GM08714 (cell line): ENCODE measurements around the gene LCNL1.
"Not testable (repeated sequence)": the region's sequence is repeated elsewhere in the genome, so short reads cannot be mapped to it uniquely, and the experiment has no call there.

ENCODE experiments used
- H3K4me3 ChIP-seq: fragments of 200-500 bp; sonication (Bioruptor generic); 2 replicates; pipeline ENCODE4 v1.5.1; 2014; ENCODE audit warnings: mild to moderate bottlenecking, low read length, inconsistent platforms
- ZNF274 ChIP-seq: IDR thresholded peaks from 2 replicates; pipeline ENCODE4 v1.6.1; 2012; ENCODE audit warnings: mild to moderate bottlenecking, low read depth, low read length

Gene LCNL1

DNA sequence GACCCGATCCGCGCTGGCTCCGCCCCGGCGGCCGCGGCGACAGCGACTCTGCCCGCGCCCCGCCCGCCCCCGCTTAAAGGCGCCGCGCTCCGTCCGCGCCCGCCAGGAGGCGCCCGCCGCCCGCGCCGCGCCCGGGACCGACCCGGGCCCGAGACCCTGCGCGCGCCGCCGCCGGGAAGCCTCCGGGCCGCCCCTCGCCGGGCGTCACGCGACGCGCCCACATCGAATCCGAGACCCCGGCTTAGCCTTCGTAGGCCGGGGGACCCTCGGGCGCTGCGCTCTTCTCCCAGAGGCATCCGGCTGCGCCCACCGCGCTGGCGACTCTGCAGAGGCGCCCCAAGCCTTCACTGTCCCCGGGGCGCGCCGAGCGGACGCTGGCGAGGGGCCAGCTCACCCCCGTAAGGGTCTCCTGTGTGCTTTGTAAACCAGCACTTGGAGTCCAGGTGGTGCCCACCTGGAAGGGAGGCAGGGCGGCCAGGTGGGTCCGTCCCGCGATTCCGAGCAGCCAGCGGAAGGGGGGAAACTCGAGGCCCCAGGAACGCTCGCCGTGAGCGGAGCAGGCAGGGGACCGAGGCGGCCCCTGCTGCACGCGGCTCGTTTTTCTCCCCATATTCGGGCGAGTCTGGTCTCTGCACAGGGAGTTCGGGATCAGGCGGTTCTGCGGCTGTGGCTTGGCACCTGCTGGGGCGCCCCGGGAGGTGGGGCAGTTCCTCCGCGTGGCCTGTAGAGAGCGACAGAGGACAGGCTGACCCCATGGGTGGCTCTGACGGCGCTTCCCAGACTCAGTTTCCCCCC, 45.7 kb downstream of the LCNL1 start:
- peak overlapping the region; percentile 16; the same call in 1 of the 2 replicates for H3K4me3 ChIP-seq
- TF ChIP-seq ZNF274: no peak

- no peak for TF ChIP-seq ZNF274
- H3K4me3 ChIP-seq: no peak overlapping the region
Measured at GRCh38 chr9:137029058-137029936, 46.5 kb downstream of the LCNL1 start.

- H3K4me3 ChIP-seq: no peak overlapping the region
Measured at GRCh38 chr9:137030006-137030405, 47.2 kb downstream of the LCNL1 start.

DNA sequence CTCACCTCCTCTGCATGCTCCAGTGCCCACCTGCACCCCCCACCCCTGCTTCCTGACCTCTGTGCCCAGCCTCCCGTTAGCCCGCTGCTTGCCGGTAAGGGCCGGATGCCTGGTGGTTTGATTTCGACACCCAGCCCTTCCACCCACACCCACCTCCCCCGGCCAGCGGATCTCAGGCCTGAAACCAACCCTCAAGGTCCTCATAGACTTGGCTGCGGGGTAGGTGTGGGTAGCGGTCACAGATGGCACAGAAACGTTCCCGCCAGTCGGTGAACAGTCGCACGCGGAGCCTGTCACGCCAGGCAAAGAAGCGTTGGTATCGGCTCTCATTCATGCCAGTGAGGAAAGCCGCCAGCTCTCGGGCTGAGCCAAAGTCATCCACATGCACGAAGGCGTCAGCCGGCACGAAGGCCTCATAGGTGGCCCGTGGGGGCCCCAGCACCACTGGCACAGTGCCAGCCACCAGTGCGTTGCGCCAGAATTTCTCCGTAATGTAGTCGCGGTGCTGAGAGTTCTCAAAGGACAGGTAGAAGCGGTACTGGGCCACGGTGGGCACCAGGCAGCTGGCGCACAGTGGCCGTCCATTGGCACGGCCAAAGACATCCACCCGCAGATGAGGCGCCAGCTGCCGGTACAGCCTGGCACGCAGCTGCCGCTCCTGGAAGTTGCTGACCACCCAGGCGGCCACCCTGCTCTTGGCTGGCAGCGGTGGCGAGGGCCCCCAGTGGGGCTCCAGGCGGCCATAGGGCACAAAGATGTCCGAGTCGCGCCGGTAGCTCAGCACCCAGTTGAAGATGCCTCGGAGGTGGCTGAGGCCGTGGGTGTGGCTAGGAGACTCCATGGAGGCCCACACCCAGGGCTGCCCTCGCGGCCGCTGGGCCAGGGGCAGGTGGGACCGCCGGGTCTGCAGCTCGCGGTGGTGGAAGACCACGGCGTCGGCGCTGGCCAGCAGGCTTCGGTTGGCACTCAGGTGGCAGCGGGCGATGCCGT, 48.0 kb downstream of the LCNL1 start:
- no peak for TF ChIP-seq ZNF274
- H3K4me3 ChIP-seq: no peak overlapping the region

More at GRCh38 chr9:137030006-137030405, 47.2 kb downstream of the LCNL1 start:
- no peak for TF ChIP-seq ZNF274

DNA sequence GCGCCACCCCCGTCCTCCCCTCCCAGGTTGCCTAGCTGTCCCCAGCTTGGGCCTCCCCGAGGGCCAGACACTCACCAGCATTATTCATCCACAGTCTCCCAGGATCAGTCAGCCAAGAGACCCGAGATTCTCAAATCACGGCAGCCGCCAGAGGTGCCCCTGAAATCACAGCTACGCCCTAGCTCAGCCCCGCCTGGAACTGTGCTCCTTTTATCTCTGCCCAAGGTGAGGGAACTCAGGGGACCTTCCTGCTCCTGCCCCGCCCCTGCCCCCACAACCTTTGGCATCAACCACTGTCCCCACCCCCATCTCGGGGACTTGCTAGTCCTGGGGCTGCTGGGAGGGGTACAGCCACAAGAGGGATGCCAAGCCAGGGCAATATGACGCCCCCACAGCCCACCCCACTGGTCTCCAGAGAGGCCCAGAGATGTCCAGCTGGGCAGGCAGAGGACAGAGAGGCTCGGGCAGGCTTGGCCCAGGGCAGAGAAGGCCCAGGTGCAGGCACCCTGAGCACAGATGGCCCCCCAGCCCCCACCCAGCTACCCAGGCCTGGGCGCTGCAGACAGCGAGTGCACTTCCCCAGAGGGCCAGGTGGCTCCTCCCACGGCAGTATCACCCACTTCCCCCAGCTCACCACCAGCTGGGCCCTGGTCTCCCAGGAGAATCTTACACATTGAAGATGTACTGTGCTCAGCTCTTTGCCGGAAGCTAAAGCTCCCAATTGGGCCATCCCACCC, 49.3 kb downstream of the LCNL1 start, which contains the start of gene FUT7:
Gene FUT7 (minus strand): TSS at position 185 of the 737 bp plus-strand sequence. CDS start 97 bp downstream, at position 88.
- H3K4me3 ChIP-seq: no peak within 1 kb of the TSS
- no peak for TF ChIP-seq ZNF274

- H3K4me3 ChIP-seq: no peak overlapping the region
- TF ChIP-seq ZNF274: no peak
Measured at GRCh38 chr9:137032858-137033257, 50.1 kb downstream of the LCNL1 start.

DNA sequence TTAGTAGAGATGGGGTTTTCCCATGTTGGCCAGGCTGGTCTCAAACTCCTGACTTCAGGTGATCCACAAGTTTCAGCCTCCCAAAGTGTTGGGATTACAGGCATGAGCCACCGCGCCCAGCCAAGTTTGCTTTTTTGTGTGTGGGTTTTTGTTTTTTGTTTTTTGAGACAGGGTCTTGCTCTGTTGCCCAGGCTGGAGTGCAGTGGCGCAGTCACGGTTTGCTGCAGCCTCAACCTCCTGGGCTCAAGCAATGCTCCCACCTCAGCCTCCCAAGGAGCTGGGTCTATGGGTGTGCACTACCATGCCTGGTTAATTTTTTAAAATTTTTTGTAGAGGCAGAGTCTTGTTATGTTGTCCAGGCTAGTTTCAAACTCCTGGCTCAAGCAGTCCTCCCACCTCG, 50.7 kb downstream of the LCNL1 start:
- not testable (repeated sequence) for H3K4me3 ChIP-seq

DNA sequence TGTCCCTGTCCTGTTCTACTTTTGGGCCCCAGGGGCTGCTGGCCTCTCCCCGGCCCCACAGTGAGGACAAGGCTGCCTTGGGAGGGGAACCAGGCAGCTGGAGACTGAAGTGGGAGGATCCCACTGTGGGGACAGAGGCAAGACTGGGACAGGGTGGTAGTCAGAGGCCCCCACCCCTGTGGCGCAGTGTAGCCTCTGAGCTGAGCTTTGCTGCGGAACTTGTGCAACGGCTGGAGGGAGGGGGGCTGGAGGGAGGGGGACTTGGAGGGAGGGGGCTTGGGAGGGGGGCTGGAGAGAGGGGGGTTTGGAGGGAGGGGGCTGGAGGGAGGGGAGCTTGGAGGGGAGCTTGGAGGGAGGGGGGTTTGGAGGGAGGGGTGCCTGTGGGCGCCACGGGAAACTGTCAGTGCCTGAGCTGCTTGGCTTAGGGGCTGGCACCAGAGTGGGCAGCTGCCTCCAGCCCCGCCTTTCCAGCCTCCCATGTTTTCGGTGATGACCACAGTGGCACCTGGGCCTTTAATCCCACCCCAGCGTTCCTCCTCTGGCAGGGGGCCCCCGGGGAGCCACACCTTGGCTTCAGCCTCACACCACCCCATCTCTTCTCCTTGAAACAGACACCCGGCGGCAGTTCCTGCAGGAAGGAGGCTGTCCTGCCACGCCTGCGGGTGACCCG, 51.4 kb downstream of the LCNL1 start:
- H3K4me3 ChIP-seq: no peak overlapping the region
- TF ChIP-seq ZNF274: no peak

DNA sequence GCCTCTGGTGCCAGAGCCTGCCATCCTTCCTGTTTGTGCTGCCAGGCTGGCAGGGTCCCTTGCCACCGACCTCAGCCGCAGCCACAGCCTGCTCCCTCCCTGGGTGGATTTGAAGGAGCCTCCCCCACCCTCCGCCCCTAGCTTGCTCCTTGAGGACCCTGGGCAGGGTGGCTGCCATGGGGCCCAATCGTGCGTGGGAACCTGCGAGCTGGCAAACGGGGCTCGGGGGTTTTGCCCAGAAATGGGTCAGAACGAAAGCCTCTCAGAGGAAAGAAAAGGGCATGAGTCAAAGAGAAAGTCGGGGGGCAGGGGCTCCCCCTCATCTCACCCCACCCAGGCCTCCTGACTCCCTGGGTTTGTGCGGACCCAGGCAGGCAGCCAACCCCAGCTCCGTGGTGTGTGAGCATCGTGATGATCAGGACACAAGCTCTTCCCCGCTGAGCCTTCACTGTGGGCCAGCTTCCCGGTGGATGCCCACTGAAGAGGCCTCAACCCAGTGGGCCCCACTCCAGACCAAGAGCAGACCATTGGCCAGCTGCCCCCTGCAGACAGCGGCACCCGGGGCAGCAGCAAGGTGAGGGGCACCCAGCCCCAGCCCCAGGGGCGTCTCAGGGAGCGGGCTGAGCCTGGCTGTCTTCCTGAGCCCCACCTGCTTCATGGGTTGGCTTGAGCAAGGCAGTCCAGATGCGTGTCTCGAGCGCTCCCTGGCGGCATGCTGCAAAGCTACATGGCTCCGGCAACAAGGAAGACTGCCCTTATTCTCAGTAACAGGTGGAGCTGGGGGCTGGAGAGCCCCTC, 52.1 kb downstream of the LCNL1 start:
- H3K4me3 ChIP-seq: no peak overlapping the region
- no peak for TF ChIP-seq ZNF274
